ENCODE results near the gene WDR62. TPM values are rescaled to one million over a fixed set of nuclear protein-coding genes. Genes with fewer than 3 reads are reported as not detected.

Gene WDR62
- total RNA-seq, 4 donors from 2014 or later: 1.1 to 15.7 (median 2.9) TPM

DNA sequence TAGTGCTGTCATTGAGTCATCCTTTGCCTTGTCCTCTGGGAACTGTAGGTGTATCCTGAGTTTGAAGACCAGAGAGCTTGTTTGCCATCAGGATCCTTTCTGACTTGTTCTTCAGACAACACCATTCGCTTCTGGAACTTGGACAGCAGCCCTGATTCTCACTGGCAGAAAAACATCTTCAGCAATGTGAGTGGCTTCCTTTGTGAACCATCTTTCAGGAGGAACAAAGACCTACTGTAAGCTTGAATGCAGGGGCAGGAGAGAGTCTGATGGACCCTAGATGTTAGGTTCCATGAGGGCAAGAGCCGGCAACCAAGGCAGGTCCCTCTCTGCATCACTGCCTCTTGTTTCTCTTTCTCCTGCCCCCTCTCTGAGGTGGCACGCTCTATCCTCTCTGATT is 26.7 kb downstream of the WDR62 start:
- Histone ChIP-seq H3K9me3 (no peaks in the 10 kb centered on the region), H3K36me3 (no peaks in the 10 kb centered on the region), H3K27me3 (no peaks in the 10 kb centered on the region), H3K4me3 (no peak overlapping the region), H3K27ac (no peak overlapping the region), H3K4me1 (no peaks in the 10 kb centered on the region)
- DNase-seq: no peak
- TF ChIP-seq, protein P1, sequence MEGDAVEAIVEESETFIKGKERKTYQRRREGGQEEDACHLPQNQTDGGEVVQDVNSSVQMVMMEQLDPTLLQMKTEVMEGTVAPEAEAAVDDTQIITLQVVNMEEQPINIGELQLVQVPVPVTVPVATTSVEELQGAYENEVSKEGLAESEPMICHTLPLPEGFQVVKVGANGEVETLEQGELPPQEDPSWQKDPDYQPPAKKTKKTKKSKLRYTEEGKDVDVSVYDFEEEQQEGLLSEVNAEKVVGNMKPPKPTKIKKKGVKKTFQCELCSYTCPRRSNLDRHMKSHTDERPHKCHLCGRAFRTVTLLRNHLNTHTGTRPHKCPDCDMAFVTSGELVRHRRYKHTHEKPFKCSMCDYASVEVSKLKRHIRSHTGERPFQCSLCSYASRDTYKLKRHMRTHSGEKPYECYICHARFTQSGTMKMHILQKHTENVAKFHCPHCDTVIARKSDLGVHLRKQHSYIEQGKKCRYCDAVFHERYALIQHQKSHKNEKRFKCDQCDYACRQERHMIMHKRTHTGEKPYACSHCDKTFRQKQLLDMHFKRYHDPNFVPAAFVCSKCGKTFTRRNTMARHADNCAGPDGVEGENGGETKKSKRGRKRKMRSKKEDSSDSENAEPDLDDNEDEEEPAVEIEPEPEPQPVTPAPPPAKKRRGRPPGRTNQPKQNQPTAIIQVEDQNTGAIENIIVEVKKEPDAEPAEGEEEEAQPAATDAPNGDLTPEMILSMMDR (IDR thresholded peaks at IDR 0.05): no peak
- TF ChIP-seq POLR2A (IDR thresholded peaks at IDR 0.05): no peak

DNA sequence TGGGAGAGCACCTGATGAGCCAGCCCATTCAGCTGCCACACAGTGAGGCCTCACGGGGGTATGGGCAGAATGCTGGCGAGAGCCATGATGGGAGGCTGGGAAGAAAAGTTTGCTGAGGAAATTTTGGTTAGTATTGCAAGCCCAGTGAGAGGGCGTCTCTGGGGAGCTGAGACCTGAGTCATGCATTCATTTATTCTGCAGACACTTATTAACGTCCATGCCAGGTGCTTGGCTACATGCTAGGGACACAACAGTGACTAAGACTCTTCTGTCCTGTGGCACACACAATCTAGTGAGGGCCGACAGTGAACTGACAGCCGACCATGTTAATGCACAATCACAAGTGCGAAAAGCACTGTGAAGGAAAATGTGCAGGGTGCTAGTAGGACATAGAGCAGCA is 27.2 kb downstream of the WDR62 start:
- Histone ChIP-seq H3K27ac (no peak overlapping the region), H3K36me3 (no peaks in the 10 kb centered on the region), H3K4me3 (no peak overlapping the region), H3K4me1 (no peaks in the 10 kb centered on the region), H3K9me3 (no peaks in the 10 kb centered on the region), H3K27me3 (no peaks in the 10 kb centered on the region)
- no peak for TF ChIP-seq POLR2A (IDR thresholded peaks at IDR 0.05)
- TF ChIP-seq, protein P1 (IDR thresholded peaks at IDR 0.05): no peak
- DNase-seq: no peak

DNA sequence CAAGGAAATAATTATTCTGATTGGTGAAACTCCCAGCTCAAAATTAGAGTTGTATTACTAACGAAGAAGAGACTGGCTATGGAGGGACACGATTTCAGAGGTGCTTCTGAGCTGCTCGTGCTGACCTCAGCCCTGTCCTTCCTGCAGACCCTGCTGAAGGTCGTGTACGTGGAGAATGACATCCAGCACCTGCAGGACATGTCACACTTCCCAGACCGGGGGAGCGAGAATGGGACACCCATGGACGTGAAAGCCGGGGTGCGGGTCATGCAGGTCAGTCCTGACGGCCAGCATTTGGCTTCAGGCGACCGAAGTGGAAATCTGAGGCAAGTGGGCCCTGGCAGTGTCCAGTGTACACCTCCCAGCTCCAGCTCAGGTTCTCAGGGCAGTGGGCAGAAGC is 28.2 kb downstream of the WDR62 start:
- Histone ChIP-seq H3K27me3 (no peaks in the 10 kb centered on the region), H3K36me3 (no peaks in the 10 kb centered on the region), H3K4me1 (no peaks in the 10 kb centered on the region), H3K9me3 (no peaks in the 10 kb centered on the region), H3K4me3 (no peak overlapping the region), H3K27ac (no peak overlapping the region)
- no peak for TF ChIP-seq POLR2A (IDR thresholded peaks at IDR 0.05)
- TF ChIP-seq, protein P1 (IDR thresholded peaks at IDR 0.05): no peak
- no peak for DNase-seq

DNA sequence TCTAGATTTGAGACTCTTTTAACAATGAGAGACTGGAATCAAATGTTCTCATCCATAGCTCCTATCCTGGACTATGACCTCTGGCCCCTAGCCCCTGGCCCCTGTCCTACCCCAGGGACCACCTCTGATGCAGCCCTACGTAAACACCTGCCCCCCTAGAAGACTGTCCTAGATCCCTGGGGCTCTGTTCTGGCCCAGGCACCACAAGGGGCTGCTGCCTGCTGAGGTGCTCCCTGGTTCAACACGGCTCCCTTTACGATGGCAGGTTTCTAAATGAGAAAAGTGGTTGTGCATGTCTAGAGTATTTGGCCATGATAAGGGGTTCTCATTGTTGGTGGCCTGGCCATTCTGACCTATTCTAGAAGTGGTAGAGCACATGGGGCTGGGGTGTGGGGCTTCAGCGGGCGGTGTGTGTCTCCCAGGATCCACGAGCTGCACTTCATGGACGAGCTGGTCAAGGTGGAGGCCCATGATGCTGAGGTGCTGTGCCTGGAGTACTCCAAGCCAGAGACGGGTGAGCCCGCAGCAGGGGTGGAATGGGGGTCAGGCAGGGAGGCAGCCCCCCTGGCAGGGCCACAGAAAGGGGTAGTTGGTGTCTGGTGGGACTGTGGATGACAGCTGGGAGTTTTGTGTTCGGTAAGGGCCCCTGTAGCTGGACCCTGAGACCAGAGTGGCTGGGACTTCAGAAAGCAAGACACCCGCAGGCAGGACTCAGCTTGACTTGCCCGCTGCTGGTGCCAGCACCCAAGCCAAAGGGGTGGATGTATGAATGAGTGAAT is 29.7 kb downstream of the WDR62 start:
- Histone ChIP-seq H3K9me3 (no peaks in the 10 kb centered on the region), H3K4me3 (no peak overlapping the region), H3K27me3 (no peaks in the 10 kb centered on the region), H3K36me3 (no peaks in the 10 kb centered on the region), H3K4me1 (no peaks in the 10 kb centered on the region), H3K27ac (no peak overlapping the region)
- no peak for DNase-seq
- TF ChIP-seq, protein P1 (IDR thresholded peaks at IDR 0.05): no peak
- no peak for TF ChIP-seq POLR2A (IDR thresholded peaks at IDR 0.05)

DNA sequence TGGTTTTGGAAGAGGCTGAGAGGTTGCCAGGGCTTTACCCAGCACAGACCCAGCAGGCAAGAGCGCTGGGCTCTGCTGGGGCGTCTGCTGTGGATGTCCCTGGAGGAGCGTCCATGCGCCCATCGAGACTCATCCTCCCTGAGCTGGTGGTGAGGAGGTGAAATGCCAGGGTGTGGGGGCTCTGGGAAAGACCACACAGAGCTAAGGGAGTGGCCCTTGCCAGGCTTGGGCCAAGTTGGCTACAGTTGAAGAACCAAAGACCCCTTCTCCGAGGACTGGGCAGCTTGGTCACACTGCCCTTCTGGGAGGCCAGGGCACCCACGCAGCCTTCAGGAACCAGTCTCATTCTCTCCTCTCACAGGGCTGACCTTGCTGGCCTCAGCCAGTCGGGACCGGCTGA is 31.6 kb downstream of the WDR62 start:
- Histone ChIP-seq H3K9me3 (no peaks in the 10 kb centered on the region), H3K27me3 (no peaks in the 10 kb centered on the region), H3K36me3 (no peaks in the 10 kb centered on the region), H3K27ac (no peak overlapping the region), H3K4me1 (no peaks in the 10 kb centered on the region), H3K4me3 (no peak overlapping the region)
- no peak for DNase-seq
- no peak for TF ChIP-seq POLR2A (IDR thresholded peaks at IDR 0.05)

DNA sequence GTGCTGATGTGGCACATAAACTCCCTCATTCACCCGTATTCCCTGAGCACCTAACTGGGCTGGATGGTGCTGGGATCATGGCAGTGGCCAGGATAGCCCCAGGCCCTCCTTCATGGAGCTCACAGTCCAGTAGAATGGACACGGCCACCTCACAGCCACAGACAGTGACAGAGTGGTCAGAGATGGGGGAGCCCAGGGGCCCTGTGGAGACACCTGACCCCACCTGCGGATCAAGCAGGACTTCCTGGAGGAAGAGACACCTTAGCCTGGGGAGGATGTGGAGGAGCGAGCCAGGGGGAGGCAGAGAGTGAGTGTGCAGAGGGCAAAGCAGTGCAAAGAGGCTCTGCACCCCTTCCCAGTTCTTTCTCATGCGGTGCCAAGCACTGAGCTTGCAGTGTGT is 35.1 kb downstream of the WDR62 start:
- Histone ChIP-seq H3K27ac (no peak overlapping the region), H3K27me3 (no peaks in the 10 kb centered on the region), H3K4me1 (no peaks in the 10 kb centered on the region), H3K9me3 (no peaks in the 10 kb centered on the region), H3K36me3 (no peaks in the 10 kb centered on the region), H3K4me3 (no peak overlapping the region)
- TF ChIP-seq, protein P1 (IDR thresholded peaks at IDR 0.05): no peak
- TF ChIP-seq POLR2A (IDR thresholded peaks at IDR 0.05): no peak
- no peak for DNase-seq

Data from Peyer's patch (tissue), 4 donors.